Fibroblast of the aortic adventitia (primary cell): ENCODE measurements around the gene REEP1. TPM values are rescaled to one million over a fixed set of nuclear protein-coding genes. Genes with fewer than 3 reads are reported as not detected.

Experiments
- DNase-seq: peaks from one replicate; pipeline ENCODE4 v3.0.0-alpha.2; 2010; ENCODE audit warnings: low read depth
- H3K4me3 ChIP-seq: 2 replicates; pipeline ENCODE4 v1.5.1; 2011; ENCODE audit warnings: low read depth, mild to moderate bottlenecking, control low read depth, low read length, moderate library complexity
- CTCF ChIP-seq: IDR thresholded peaks from 2 replicates; pipeline ENCODE4 v1.5.1; 2011; ENCODE audit warnings: mild to moderate bottlenecking, low read length, control low read depth, inconsistent platforms; ENCODE audit not compliant: insufficient read depth
- total RNA-seq: library from RNA; depleted of rRNA; stranded (reverse); fragments of >200 nt; gene quantifications from 2 replicates; pipeline ENCODE4 v1.2.3, GENCODE V29; 2012; ENCODE audit warnings: low replicate concordance

Gene REEP1, protein sequence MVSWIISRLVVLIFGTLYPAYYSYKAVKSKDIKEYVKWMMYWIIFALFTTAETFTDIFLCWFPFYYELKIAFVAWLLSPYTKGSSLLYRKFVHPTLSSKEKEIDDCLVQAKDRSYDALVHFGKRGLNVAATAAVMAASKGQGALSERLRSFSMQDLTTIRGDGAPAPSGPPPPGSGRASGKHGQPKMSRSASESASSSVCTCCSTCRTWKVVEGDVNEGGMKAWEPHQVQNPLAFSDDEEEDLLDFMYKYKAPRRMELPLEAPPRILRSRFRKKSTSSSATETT
- 0.27 TPM in 1 of 2 replicates, not detected in the other for total RNA-seq

DNA sequence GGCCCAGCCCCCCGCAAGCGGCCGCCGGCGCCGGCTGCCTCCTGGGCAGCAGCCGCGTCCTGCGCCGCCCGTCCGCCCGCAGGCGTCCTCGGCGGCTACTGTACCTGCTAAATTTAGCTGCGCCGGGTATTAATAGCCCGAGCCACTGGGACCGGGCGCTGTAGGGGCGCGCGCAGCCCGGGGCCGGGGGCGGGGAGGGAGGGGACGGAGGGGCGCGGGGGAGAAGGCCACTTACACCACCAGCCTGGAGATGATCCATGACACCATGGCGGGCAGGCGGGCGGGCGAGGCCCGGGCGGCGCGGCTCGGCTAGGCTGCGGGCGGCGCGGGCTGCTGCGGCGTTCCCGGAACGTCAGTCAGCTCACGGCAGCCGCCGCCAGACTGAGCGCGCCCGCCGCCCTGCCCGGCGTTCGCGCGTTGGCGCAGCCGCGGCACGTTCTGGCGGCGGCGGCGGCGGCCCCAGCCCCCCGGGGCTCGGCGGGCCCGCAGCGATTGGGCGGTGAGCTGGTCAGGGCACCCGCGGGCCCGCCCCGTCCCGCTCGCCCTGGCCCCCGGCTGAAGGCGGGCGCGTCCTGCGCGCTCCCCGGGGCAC is at the start of gene REEP1:
Gene REEP1, minus strand, starts transcription at position 383 of the 592 bp plus-strand sequence. Its CDS starts 116 bp downstream, at position 267.
- no peak for DNase-seq
- no peak for TF ChIP-seq CTCF
- H3K4me3 ChIP-seq, result peak within 1 kb of the TSS; percentile 37

- DNase-seq, result peak; percentile 80
- H3K4me3 ChIP-seq, result no peak overlapping the region
- TF ChIP-seq CTCF, result no peak
These were observed 46.4 kb upstream of the REEP1 start for GRCh38 chr2:86383844-86384243.

DNA sequence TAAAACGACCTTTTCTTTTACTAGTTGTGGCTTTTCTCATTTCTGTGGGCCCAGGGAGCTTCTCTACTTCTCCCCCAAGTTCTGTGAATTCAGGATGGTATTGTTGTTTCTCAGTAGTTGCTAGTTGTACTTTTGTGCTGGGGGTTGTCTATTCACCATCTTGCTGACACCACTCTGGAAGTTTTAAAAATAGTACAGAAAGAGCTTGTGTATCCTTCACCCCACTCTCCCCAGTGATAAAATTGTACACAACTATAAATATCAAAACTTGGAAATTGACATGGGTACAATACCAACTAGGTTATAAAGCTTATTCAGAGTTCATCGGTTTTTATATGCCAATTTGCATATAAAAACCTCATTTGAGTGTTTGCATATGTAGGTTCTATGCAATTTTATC is 45.3 kb upstream of the REEP1 start:
- no peak overlapping the region for H3K4me3 ChIP-seq
- TF ChIP-seq CTCF, result no peak

GRCh38 chr2:86382108-86382507 is 44.7 kb upstream of the REEP1 start:
- DNase-seq, result no peak
- H3K4me3 ChIP-seq, result no peak overlapping the region
- no peak for TF ChIP-seq CTCF

More for the DNA sequence above, 45.3 kb upstream of the REEP1 start:
- no peak for DNase-seq

DNA sequence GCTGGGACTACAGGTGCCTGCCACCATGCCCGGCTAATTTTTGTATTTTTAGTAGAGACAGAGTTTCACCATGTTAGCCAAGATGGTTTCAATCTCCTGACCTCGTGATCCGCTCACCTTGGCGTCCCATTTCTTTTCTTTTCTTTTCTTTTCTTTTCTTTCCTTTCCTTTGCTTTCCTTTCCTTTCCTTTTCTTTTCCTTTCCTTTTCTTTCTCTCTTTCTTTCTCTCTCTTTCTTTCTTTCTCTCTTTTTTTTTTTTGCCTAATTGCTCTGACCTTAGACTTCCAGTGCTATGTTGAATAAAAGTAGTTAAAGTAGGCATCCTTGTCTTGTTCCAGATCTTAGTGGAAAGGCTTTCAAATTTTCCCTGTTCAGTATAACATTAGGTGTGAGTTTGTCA is 41.0 kb upstream of the REEP1 start:
- no peak for TF ChIP-seq CTCF
- no peak overlapping the region for H3K4me3 ChIP-seq
- DNase-seq, result no peak

DNA sequence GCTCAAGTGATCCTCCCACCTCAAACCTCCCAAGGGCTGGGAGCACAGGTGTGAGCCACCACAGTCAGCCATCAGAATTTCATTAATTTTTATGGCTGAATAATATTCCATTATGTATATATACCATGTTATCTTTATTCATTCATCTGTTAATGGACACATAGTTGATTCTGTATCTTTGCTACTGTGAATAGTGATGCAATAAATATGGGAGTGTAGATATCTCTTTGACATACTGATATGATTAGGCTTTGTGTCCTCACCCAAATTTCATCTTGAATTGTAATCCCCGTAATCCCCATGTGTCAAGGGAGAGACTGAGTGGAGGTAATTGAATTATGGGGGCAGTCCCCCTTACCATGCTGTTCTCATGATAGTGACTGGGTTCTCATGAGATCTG is 38.2 kb upstream of the REEP1 start:
- TF ChIP-seq CTCF, result no peak
- no peak for DNase-seq

More for the DNA sequence above, 38.2 kb upstream of the REEP1 start:
- H3K4me3 ChIP-seq, result no peak overlapping the region
